ACC112 (cell line): ENCODE measurements around the gene STN1.

Experiments
- H2AFZ ChIP-seq: fragments of 200-600 bp; sonication (generic); one replicate; pipeline ENCODE4 v1.6.0; 2017; ENCODE audit warnings: antibody characterized with exemption, low read length; ENCODE audit not compliant: unreplicated experiment
- H3K27ac ChIP-seq: fragments of 200-600 bp; sonication (generic); 2 replicates; pipeline ENCODE4 v1.5.1; 2014; ENCODE audit warnings: low read depth, mild to moderate bottlenecking, antibody characterized with exemption, low read length, moderate library complexity
- H3K27me3 ChIP-seq: fragments of 200-600 bp; sonication (generic); 2 replicates; pipeline ENCODE4 v1.6.1; 2014; ENCODE audit warnings: mild to moderate bottlenecking, antibody characterized with exemption, low read length, moderate library complexity, mixed read lengths; ENCODE audit not compliant: insufficient read depth
- H3K36me3 ChIP-seq: fragments of 200-600 bp; sonication (generic); 2 replicates; pipeline ENCODE4 v1.6.1; 2016; ENCODE audit warnings: mild to moderate bottlenecking, antibody characterized with exemption, low read length, moderate library complexity, mixed read lengths; ENCODE audit not compliant: insufficient read depth
- H3K4me1 ChIP-seq: fragments of 200-600 bp; sonication (generic); one replicate; pipeline ENCODE4 v1.6.1; 2016; ENCODE audit warnings: low read length, mixed read lengths; ENCODE audit not compliant: insufficient read depth, unreplicated experiment, control insufficient read depth
- H3K4me3 ChIP-seq: fragments of 200-600 bp; sonication (generic); 2 replicates; pipeline ENCODE4 v1.5.1; 2014; ENCODE audit warnings: mild to moderate bottlenecking, low read depth, low read length
- H3K79me2 ChIP-seq: fragments of 200-600 bp; sonication (generic); one replicate; pipeline ENCODE4 v1.6.0; 2016; ENCODE audit warnings: low read length; ENCODE audit not compliant: control insufficient read depth, unreplicated experiment, insufficient read depth

Gene STN1

GRCh38 chr10:103882285-103883007 is 35.5 kb downstream of the STN1 start:
- Histone ChIP-seq H3K79me2 (no peaks in the 10 kb centered on the region), H3K27ac (no peak overlapping the region), H3K27me3 (no peaks in the 10 kb centered on the region), H2AFZ (no peak overlapping the region), H3K36me3 (no peaks in the 10 kb centered on the region), H3K4me1 (peaks cover 10% of the 10 kb centered on the region), H3K4me3 (no peak overlapping the region)

- Histone ChIP-seq H2AFZ (no peak overlapping the region), H3K4me1 (peaks cover 9% of the 10 kb centered on the region), H3K4me3 (no peak overlapping the region), H3K27ac (no peak overlapping the region), H3K27me3 (no peaks in the 10 kb centered on the region), H3K36me3 (no peaks in the 10 kb centered on the region), H3K79me2 (no peaks in the 10 kb centered on the region)
These were observed 36.3 kb downstream of the STN1 start for GRCh38 chr10:103881416-103882284.

GRCh38 chr10:103879831-103880230 is 38.2 kb downstream of the STN1 start:
- no peak overlapping the region for H3K4me3 ChIP-seq
- H3K36me3 ChIP-seq = no peaks in the 10 kb centered on the region
- H3K4me1 ChIP-seq = no peaks in the 10 kb centered on the region
- H3K79me2 ChIP-seq = no peaks in the 10 kb centered on the region
- H2AFZ ChIP-seq = no peak overlapping the region
- no peak overlapping the region for H3K27ac ChIP-seq
- H3K27me3 ChIP-seq = no peaks in the 10 kb centered on the region

- Histone ChIP-seq H3K27ac (no peak overlapping the region), H2AFZ (no peak overlapping the region), H3K4me1 (no peaks in the 10 kb centered on the region), H3K79me2 (no peaks in the 10 kb centered on the region), H3K27me3 (no peaks in the 10 kb centered on the region), H3K36me3 (no peaks in the 10 kb centered on the region), H3K4me3 (no peak overlapping the region)
These were observed 38.6 kb downstream of the STN1 start for GRCh38 chr10:103879409-103879808.

GRCh38 chr10:103877861-103878260 is 40.1 kb downstream of the STN1 start:
- Histone ChIP-seq H3K27me3 (no peaks in the 10 kb centered on the region), H3K27ac (no peak overlapping the region), H3K4me1 (no peaks in the 10 kb centered on the region), H3K36me3 (no peaks in the 10 kb centered on the region), H3K79me2 (no peaks in the 10 kb centered on the region), H3K4me3 (no peak overlapping the region), H2AFZ (no peak overlapping the region)

GRCh38 chr10:103876155-103876554 is 41.8 kb downstream of the STN1 start:
- Histone ChIP-seq H3K27ac (no peak overlapping the region), H2AFZ (no peak overlapping the region), H3K79me2 (no peaks in the 10 kb centered on the region), H3K4me1 (no peaks in the 10 kb centered on the region), H3K4me3 (no peak overlapping the region), H3K36me3 (no peaks in the 10 kb centered on the region), H3K27me3 (no peaks in the 10 kb centered on the region)

- no peaks in the 10 kb centered on the region for H3K36me3 ChIP-seq
- no peaks in the 10 kb centered on the region for H3K79me2 ChIP-seq
These were observed 43.3 kb downstream of the STN1 start for GRCh38 chr10:103874730-103875129.

GRCh38 chr10:103872137-103872931 is 45.6 kb downstream of the STN1 start:
- Histone ChIP-seq H3K27me3 (no peaks in the 10 kb centered on the region), H3K27ac (no peak overlapping the region), H2AFZ (no peak overlapping the region), H3K79me2 (no peaks in the 10 kb centered on the region), H3K4me1 (no peaks in the 10 kb centered on the region), H3K4me3 (no peak overlapping the region), H3K36me3 (no peaks in the 10 kb centered on the region)

More at GRCh38 chr10:103874730-103875129, 43.3 kb downstream of the STN1 start:
- Histone ChIP-seq H3K4me3 (no peak overlapping the region), H2AFZ (no peak overlapping the region), H3K27me3 (no peaks in the 10 kb centered on the region), H3K27ac (no peak overlapping the region), H3K4me1 (no peaks in the 10 kb centered on the region)

- Histone ChIP-seq H3K36me3 (no peaks in the 10 kb centered on the region), H3K27me3 (0 out of 2 replicates have a peak, but pooled peaks cover 4% of the 10 kb centered on the region), H3K4me1 (no peaks in the 10 kb centered on the region), H3K79me2 (no peaks in the 10 kb centered on the region), H3K27ac (no peak overlapping the region), H3K4me3 (no peak overlapping the region), H2AFZ (no peak overlapping the region)
These were observed 47.0 kb downstream of the STN1 start for GRCh38 chr10:103871006-103871405.

- H2AFZ ChIP-seq = no peak overlapping the region
- no peaks in the 10 kb centered on the region for H3K4me1 ChIP-seq
- H3K36me3 ChIP-seq = no peaks in the 10 kb centered on the region
- H3K27ac ChIP-seq = no peak overlapping the region
- 0 out of 2 replicates have a peak, but pooled peaks cover 5% of the 10 kb centered on the region for H3K27me3 ChIP-seq
- no peaks in the 10 kb centered on the region for H3K79me2 ChIP-seq
- H3K4me3 ChIP-seq = no peak overlapping the region
These were observed 47.5 kb downstream of the STN1 start for GRCh38 chr10:103870516-103870915.
